ENCODE results near the gene C6orf89.

DNA sequence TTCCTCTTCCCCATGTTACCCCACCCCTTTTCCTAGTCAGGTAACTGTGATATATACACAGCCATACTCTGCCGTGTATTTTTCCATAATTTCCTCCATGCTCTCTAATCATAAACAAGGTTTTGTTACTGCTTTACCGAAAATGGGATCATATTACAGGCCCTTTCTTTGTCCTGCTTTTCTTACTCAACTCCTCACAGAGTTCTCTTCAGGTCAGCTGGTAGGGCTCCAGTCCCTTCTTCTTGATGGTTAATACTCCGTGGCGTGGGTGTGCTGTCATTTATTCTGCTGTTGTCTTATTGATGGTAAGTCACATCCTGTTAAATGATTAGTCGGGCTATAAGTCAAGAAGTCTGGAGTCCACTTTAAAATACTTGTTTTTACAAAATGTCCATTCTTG lies 43.9 kb downstream of the C6orf89 start:
- TF ChIP-seq, protein P1, sequence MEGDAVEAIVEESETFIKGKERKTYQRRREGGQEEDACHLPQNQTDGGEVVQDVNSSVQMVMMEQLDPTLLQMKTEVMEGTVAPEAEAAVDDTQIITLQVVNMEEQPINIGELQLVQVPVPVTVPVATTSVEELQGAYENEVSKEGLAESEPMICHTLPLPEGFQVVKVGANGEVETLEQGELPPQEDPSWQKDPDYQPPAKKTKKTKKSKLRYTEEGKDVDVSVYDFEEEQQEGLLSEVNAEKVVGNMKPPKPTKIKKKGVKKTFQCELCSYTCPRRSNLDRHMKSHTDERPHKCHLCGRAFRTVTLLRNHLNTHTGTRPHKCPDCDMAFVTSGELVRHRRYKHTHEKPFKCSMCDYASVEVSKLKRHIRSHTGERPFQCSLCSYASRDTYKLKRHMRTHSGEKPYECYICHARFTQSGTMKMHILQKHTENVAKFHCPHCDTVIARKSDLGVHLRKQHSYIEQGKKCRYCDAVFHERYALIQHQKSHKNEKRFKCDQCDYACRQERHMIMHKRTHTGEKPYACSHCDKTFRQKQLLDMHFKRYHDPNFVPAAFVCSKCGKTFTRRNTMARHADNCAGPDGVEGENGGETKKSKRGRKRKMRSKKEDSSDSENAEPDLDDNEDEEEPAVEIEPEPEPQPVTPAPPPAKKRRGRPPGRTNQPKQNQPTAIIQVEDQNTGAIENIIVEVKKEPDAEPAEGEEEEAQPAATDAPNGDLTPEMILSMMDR (IDR thresholded peaks at IDR 0.05), result no peak
- no peak for TF ChIP-seq ESRRA (CRISPR knock-in tag; IDR thresholded peaks at IDR 0.05; ENCODE audit: borderline replicate concordance)
- no peak for TF ChIP-seq NFYB (CRISPR knock-in tag; conservative IDR thresholded peaks at IDR 0.05; ENCODE audit: low read depth)
- TF ChIP-seq, protein P2, sequence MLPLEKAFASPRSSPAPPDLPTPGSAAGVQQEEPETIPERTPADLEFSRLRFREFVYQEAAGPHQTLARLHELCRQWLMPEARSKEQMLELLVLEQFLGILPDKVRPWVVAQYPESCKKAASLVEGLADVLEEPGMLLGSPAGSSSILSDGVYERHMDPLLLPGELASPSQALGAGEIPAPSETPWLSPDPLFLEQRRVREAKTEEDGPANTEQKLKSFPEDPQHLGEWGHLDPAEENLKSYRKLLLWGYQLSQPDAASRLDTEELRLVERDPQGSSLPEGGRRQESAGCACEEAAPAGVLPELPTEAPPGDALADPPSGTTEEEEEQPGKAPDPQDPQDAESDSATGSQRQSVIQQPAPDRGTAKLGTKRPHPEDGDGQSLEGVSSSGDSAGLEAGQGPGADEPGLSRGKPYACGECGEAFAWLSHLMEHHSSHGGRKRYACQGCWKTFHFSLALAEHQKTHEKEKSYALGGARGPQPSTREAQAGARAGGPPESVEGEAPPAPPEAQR (CRISPR knock-in tag; IDR thresholded peaks at IDR 0.05), result no peak
- TF ChIP-seq ZNF423 (CRISPR knock-in tag; IDR thresholded peaks at IDR 0.05), result no peak
- TF ChIP-seq, protein P3, sequence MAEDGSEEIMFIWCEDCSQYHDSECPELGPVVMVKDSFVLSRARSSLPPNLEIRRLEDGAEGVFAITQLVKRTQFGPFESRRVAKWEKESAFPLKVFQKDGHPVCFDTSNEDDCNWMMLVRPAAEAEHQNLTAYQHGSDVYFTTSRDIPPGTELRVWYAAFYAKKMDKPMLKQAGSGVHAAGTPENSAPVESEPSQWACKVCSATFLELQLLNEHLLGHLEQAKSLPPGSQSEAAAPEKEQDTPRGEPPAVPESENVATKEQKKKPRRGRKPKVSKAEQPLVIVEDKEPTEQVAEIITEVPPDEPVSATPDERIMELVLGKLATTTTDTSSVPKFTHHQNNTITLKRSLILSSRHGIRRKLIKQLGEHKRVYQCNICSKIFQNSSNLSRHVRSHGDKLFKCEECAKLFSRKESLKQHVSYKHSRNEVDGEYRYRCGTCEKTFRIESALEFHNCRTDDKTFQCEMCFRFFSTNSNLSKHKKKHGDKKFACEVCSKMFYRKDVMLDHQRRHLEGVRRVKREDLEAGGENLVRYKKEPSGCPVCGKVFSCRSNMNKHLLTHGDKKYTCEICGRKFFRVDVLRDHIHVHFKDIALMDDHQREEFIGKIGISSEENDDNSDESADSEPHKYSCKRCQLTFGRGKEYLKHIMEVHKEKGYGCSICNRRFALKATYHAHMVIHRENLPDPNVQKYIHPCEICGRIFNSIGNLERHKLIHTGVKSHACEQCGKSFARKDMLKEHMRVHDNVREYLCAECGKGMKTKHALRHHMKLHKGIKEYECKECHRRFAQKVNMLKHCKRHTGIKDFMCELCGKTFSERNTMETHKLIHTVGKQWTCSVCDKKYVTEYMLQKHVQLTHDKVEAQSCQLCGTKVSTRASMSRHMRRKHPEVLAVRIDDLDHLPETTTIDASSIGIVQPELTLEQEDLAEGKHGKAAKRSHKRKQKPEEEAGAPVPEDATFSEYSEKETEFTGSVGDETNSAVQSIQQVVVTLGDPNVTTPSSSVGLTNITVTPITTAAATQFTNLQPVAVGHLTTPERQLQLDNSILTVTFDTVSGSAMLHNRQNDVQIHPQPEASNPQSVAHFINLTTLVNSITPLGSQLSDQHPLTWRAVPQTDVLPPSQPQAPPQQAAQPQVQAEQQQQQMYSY (CRISPR knock-in tag; IDR thresholded peaks at IDR 0.05), result no peak
- TF ChIP-seq, protein P4, sequence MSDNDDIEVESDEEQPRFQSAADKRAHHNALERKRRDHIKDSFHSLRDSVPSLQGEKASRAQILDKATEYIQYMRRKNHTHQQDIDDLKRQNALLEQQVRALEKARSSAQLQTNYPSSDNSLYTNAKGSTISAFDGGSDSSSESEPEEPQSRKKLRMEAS (CRISPR knock-in tag; IDR thresholded peaks at IDR 0.05), result no peak

Measured in WTC11 (cell line).